Measurements from ENCODE around the gene WDR90. TPM values are rescaled to one million over a fixed set of nuclear protein-coding genes. Genes with fewer than 3 reads are reported as not detected.

Gene WDR90
- polyA plus RNA-seq, 2 of the 4 experiments (the other 2 are of a cell fraction), result 6.5 to 30.7 TPM

- CTCF ChIA-PET, result interaction anchor here (1.0 to 6.1 kb wide), 10 partner anchors 9 to 76 kb away, joined by 3 to 64 read pairs (median 4); partner anchors contain the start of gene METTL26
- Histone ChIP-seq H3K4me3 (no peak overlapping the region), H3K4me2 (peak overlapping the region; percentile 93), H3K4me1 (peaks cover 50% of the 10 kb centered on the region), H3K27ac (peak overlapping the region in 1 of 2 experiments; percentile 99; a peak in 2 of 6 replicates), H3K9me3 (no peaks in the 10 kb centered on the region)
- DNase-seq (ENCODE audit: low read depth in 1 of 2, low spot score in 1 of 2), result no peak
- POLR2A ChIA-PET, result no interaction called here
- TF ChIP-seq BHLHE40 (IDR thresholded peaks at IDR 0.05; ENCODE audit: low read depth, low read length), result no peak
- no peak for TF ChIP-seq ZNF302 (CRISPR knock-in tag; IDR thresholded peaks at IDR 0.05)
- TF ChIP-seq KDM1A (IDR thresholded peaks at IDR 0.05; ENCODE audit: low read depth), result no peak
- no peak for TF ChIP-seq HEYL (CRISPR knock-in tag; IDR thresholded peaks at IDR 0.05)
- TF ChIP-seq CBX8 (IDR thresholded peaks at IDR 0.05), result no peak
- TF ChIP-seq, protein P1, sequence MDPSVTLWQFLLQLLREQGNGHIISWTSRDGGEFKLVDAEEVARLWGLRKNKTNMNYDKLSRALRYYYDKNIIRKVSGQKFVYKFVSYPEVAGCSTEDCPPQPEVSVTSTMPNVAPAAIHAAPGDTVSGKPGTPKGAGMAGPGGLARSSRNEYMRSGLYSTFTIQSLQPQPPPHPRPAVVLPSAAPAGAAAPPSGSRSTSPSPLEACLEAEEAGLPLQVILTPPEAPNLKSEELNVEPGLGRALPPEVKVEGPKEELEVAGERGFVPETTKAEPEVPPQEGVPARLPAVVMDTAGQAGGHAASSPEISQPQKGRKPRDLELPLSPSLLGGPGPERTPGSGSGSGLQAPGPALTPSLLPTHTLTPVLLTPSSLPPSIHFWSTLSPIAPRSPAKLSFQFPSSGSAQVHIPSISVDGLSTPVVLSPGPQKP (IDR thresholded peaks at IDR 0.05; ENCODE audit: low read depth, low read length), result no peak
- TF ChIP-seq ZC3H11A (IDR thresholded peaks at IDR 0.05), result no peak
- no peak for TF ChIP-seq CHD4 (IDR thresholded peaks at IDR 0.05; ENCODE audit: borderline replicate concordance)
- no peak for TF ChIP-seq HES2 (IDR thresholded peaks at IDR 0.05)
- TF ChIP-seq SREBF2 (IDR thresholded peaks at IDR 0.05), result no peak
- TF ChIP-seq GATA3 (IDR thresholded peaks at IDR 0.05; ENCODE audit: borderline replicate concordance), result no peak
- no peak for TF ChIP-seq ATOH8 (CRISPR knock-in tag; IDR thresholded peaks at IDR 0.05; ENCODE audit: low read depth)
- TF ChIP-seq HDAC2 (IDR thresholded peaks at IDR 0.05), result no peak
- no peak for TF ChIP-seq ZFP36 (IDR thresholded peaks at IDR 0.05; ENCODE audit: borderline replicate concordance, partially characterized antibody)
- TF ChIP-seq CEBPB (IDR thresholded peaks at IDR 0.05), result no peak
- no peak for TF ChIP-seq NFE2L2 (conservative IDR thresholded peaks at IDR 0.05; ENCODE audit: low read length)
- FAIRE-seq, result no peak
- ATAC-seq, result no peak
- 93% methylated on average over 21 of the region's 25 CpGs for WGBS (ENCODE audit: missing lambda C conversion rate)
Measured at GRCh38 chr16:647173-647902, 1.8 kb upstream of the WDR90 start.

GRCh38 chr16:648071-648780, 939 bp upstream of the WDR90 start:
- Histone ChIP-seq H3K4me2 (peak overlapping the region; percentile 93), H3K4me3 (peak overlapping the region; percentile 79), H3K9me3 (no peaks in the 10 kb centered on the region), H3K27ac (peak overlapping the region; percentile 90 to 99), H3K4me1 (peaks cover 43% of the 10 kb centered on the region)
- 75% methylated on average over 17 of the region's 24 CpGs for WGBS (ENCODE audit: missing lambda C conversion rate)
- TF ChIP-seq CTCF (IDR thresholded peaks at IDR 0.05) (peak; percentile 38), SMC3 (IDR thresholded peaks at IDR 0.05) (no peak)
- DNase-seq (ENCODE audit: low read depth in 1 of 2, low spot score in 1 of 2) (peak in 1 of 2 experiments; percentile 54), ATAC-seq (peak in 1 of 2 experiments; percentile 3; a peak in 1 of 6 replicates), FAIRE-seq (no peak)
- POLR2A ChIA-PET, result no interaction called here
- CTCF ChIA-PET, result interaction anchor here (1.0 to 6.1 kb wide), 11 partner anchors 8 to 77 kb away, joined by 3 to 64 read pairs (median 4); partner anchors contain the start of gene METTL26
